Testis (tissue), 2 donors: ENCODE measurements around the gene IL9.

ENCODE experiments used
- CTCF ChIP-seq, 3 experiments: fragments of 450-650 bp in 2 of 3; fragments of 200-600 bp in 1 of 3; sonication (generic) in 1 of 3; IDR thresholded peaks; one replicate each; pipeline ENCODE4 v1.5.1; 2016 to 2019; ENCODE audit warnings: antibody characterized with exemption in 3 of 3, mild to moderate bottlenecking in 2 of 3, moderate library complexity in 1 of 3
- POLR2A ChIP-seq: fragments of 450-650 bp; IDR thresholded peaks from one replicate; pipeline ENCODE4 v1.6.1; 2017; ENCODE audit warnings: antibody characterized with exemption, mild to moderate bottlenecking, moderate library complexity

- no peak for TF ChIP-seq CTCF (IDR thresholded peaks at IDR 0.05)
- no peak for TF ChIP-seq POLR2A
Observed at GRCh38 chr5:135862086-135862485, 33.6 kb downstream of the IL9 start.
